NCI-H226 (cell line): Measurements from ENCODE around the gene RCN2.

Experiments used
- DNase-seq: peaks from one replicate; pipeline ENCODE4 v3.0.0-alpha.2; 2015

RCN2 gene

GRCh38 chr15:76974456-76975036 lies 43.0 kb downstream of the RCN2 start:
- DNase-seq = no peak

- DNase-seq = no peak
Measured at GRCh38 chr15:76976141-76976540, 44.6 kb downstream of the RCN2 start.

- DNase-seq = no peak
Measured at GRCh38 chr15:76976572-76977270, 45.2 kb downstream of the RCN2 start.

GRCh38 chr15:76978522-76979330 lies 47.2 kb downstream of the RCN2 start:
- DNase-seq = no peak

- DNase-seq = no peak
Measured at GRCh38 chr15:76979331-76979925, 47.9 kb downstream of the RCN2 start.

- no peak for DNase-seq
Measured at GRCh38 chr15:76979996-76980520, 48.5 kb downstream of the RCN2 start.

GRCh38 chr15:76982356-76982755 lies 50.8 kb downstream of the RCN2 start:
- DNase-seq = no peak

- DNase-seq = no peak
Measured at GRCh38 chr15:76982756-76983155, 51.2 kb downstream of the RCN2 start.

GRCh38 chr15:76983590-76984375 lies 52.2 kb downstream of the RCN2 start:
- DNase-seq = no peak

- DNase-seq = no peak
Measured at GRCh38 chr15:76986743-76987142, 55.2 kb downstream of the RCN2 start.

GRCh38 chr15:76987276-76987675 lies 55.7 kb downstream of the RCN2 start:
- DNase-seq = no peak

GRCh38 chr15:76987896-76988860 lies 56.6 kb downstream of the RCN2 start:
- no peak for DNase-seq

GRCh38 chr15:76988867-76989780 lies 57.6 kb downstream of the RCN2 start:
- no peak for DNase-seq

- no peak for DNase-seq
Measured at GRCh38 chr15:76991048-76991447, 59.5 kb downstream of the RCN2 start.

- no peak for DNase-seq
Measured at GRCh38 chr15:76991741-76992645, 60.4 kb downstream of the RCN2 start.

- no peak for DNase-seq
Measured at GRCh38 chr15:76993114-76993725, 61.7 kb downstream of the RCN2 start.

GRCh38 chr15:76994001-76994400 lies 62.5 kb downstream of the RCN2 start:
- peak; percentile 91 for DNase-seq

- DNase-seq = no peak
Measured at GRCh38 chr15:76994496-76994895, 62.9 kb downstream of the RCN2 start.
